GM23248 (cell line): Measurements from ENCODE around the gene MAPK8IP2. TPM values are rescaled to one million over a fixed set of nuclear protein-coding genes. Genes with fewer than 3 reads are reported as not detected.
A peak's percentile ranks its signal among the peaks of the same experiment; 100 is the strongest.

Experiments
- DNase-seq: peaks from one replicate; pipeline ENCODE4 v3.0.0-alpha.2; 2015
- H2AFZ ChIP-seq: fragments of 200-600 bp; sonication (generic); 2 replicates; pipeline ENCODE4 v1.6.1; 2016; ENCODE audit warnings: antibody characterized with exemption
- H3F3A ChIP-seq: fragments of 200-600 bp; sonication (generic); 2 replicates; pipeline ENCODE4 v1.6.1; 2016; ENCODE audit warnings: mild to moderate bottlenecking, antibody characterized with exemption, mixed run types; ENCODE audit not compliant: insufficient read depth
- H3K27ac ChIP-seq: fragments of 200-600 bp; sonication (generic); 2 replicates; pipeline ENCODE4 v1.5.1; 2016; ENCODE audit warnings: mild to moderate bottlenecking
- H3K27me3 ChIP-seq: fragments of 200-600 bp; sonication (generic); replicated peaks from 2 replicates; pipeline ENCODE4 v1.6.1; 2016; ENCODE audit warnings: mild to moderate bottlenecking; ENCODE audit not compliant: insufficient read depth
- H3K36me3 ChIP-seq: fragments of 200-600 bp; sonication (generic); 2 replicates; pipeline ENCODE4 v1.6.1; 2016; ENCODE audit warnings: low read depth, mild to moderate bottlenecking
- H3K4me1 ChIP-seq: fragments of 200-600 bp; sonication (generic); 2 replicates; pipeline ENCODE4 v1.6.1; 2016; ENCODE audit warnings: mild to moderate bottlenecking; ENCODE audit not compliant: insufficient read depth
- H3K4me2 ChIP-seq: fragments of 200-600 bp; sonication (generic); one replicate; pipeline ENCODE4 v1.6.1; 2016; ENCODE audit warnings: mild to moderate bottlenecking; ENCODE audit not compliant: unreplicated experiment
- H3K4me3 ChIP-seq: fragments of 200-600 bp; sonication (generic); 2 replicates; pipeline ENCODE4 v1.5.1; 2016; ENCODE audit warnings: mild to moderate bottlenecking
- H3K79me2 ChIP-seq: fragments of 200-600 bp; sonication (generic); 2 replicates; pipeline ENCODE4 v1.6.1; 2016; ENCODE audit warnings: mild to moderate bottlenecking; ENCODE audit not compliant: insufficient read depth
- H3K9ac ChIP-seq: fragments of 200-600 bp; sonication (generic); 2 replicates; pipeline ENCODE4 v1.6.1; 2016; ENCODE audit warnings: mild to moderate bottlenecking
- H3K9me2 ChIP-seq: fragments of 200-600 bp; sonication (generic); 2 replicates; pipeline ENCODE4 v1.6.1; 2016; ENCODE audit warnings: mixed run types, mild to moderate bottlenecking, moderate library complexity; ENCODE audit not compliant: insufficient read depth
- H3K9me3 ChIP-seq: fragments of 200-600 bp; sonication (generic); one replicate; pipeline ENCODE4 v1.6.1; 2017; ENCODE audit warnings: low read depth
- H4K20me1 ChIP-seq: fragments of 200-600 bp; sonication (generic); 2 replicates; pipeline ENCODE4 v1.6.0; 2016; ENCODE audit not compliant: insufficient read depth
- EZH2 ChIP-seq: fragments of 200-600 bp; sonication (generic); IDR thresholded peaks from 2 replicates; pipeline ENCODE4 v1.6.1; 2018; ENCODE audit warnings: antibody characterized with exemption, mild to moderate bottlenecking; ENCODE audit not compliant: insufficient read depth, poor library complexity, severe bottlenecking
- EZH2phosphoT487 ChIP-seq: fragments of 200-600 bp; sonication (generic); IDR thresholded peaks from 2 replicates; pipeline ENCODE4 v1.6.1; 2018; ENCODE audit warnings: antibody characterized with exemption, moderate library complexity, mild to moderate bottlenecking, low read depth; ENCODE audit not compliant: insufficient read depth
- WGBS, 2 experiments: methylation state at CpG; one replicate each; pipeline ENCODE4 v1.1.6; 2015 to 2017; ENCODE audit warnings: low lambda C conversion rate in 2 of 2, low coverage in 1 of 2; ENCODE audit errors: missing lambda C conversion rate in 2 of 2; 5-methylcytosine and 5-hydroxymethylcytosine counted together
- in situ Hi-C: fragments of 300-500 bp; cut with MboI; formaldehyde crosslinking; loops from 2 replicates; pipeline ENCODE4 v1.15.0; 2020
- polyA plus RNA-seq: library from polyadenylated mRNA; unstranded; fragments of >200 nt; fragmentation: Nextera tagmentation; extraction: Ambion mirVana; gene quantifications from 2 replicates; pipeline ENCODE4 v1.2.1, GENCODE V29; 2016
- total RNA-seq: library from RNA; depleted of rRNA; stranded (reverse); fragments of >200 nt; shearing (Covaris generic); gene quantifications from 2 replicates; pipeline ENCODE4 v1.2.3, GENCODE V29; 2014

MAPK8IP2 gene
- total and polyA plus RNA-seq, 2 experiments from 2014 or later = 0.06 TPM; not detected in 1

DNA sequence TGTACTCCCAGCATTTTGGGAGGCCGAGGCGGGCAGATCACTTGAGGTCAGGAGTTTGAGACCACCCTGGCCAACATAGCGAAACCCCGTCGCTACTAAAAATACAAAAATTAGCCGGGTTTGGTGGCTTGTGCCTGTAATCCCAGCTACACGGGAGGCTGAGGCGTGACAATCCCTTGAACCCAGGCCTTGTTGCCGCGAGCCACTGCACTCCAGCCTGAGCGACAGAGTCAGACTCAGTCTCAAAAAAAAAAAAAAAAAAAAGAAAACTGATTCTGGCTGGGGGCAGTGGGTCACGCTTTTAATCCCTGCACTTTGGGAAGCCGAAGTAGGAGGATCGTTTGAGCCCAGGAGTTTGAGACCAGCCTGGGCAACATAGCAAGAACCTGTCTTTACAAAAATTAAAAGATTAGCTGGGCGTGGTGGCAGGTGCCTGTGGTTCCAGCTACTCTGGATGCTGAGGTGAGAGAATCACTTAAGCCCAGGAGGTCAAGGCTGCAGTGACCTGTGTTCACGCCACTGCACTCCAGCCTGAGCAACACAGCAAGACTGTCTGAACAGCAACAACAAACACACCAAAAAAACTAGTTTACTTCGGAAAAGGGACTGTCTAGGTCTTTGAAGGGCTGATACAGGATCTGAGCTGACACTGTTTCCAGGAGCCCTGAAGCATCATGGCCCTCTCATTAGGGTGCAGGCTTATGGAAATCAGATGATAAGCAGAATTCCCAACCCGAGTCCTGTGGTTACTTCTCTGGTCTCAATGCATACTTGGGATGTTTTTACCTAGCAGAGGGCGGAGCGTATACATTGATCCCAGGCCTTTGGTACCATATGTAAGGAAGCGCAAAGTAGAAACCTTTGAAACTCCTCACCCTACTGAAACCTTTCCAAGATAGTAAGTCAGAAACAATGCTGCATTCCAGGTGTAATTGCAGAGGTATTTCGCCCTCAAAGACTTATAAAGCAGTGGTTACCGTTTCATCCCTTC lies 16.2 kb upstream of the MAPK8IP2 start:
- TF ChIP-seq EZH2phosphoT487 = no peak
- TF ChIP-seq EZH2 = no peak
- Histone ChIP-seq H4K20me1 (no peaks in the 10 kb centered on the region), H3K9me2 (no peaks in the 10 kb centered on the region), H3K36me3 (no peaks in the 10 kb centered on the region), H3K9me3 (no peaks in the 10 kb centered on the region), H3K9ac (peak overlapping the region; percentile 96; the same call in 1 of the 2 replicates), H3F3A (no peaks in the 10 kb centered on the region), H3K4me2 (no peak overlapping the region), H3K4me3 (no peak overlapping the region), H3K4me1 (peaks cover 9% of the 10 kb centered on the region; the same call in 1 of the 2 replicates), H3K27ac (no peak overlapping the region), H3K79me2 (peaks cover 10% of the 10 kb centered on the region), H3K27me3 (no peaks in the 10 kb centered on the region), H2AFZ (no peak overlapping the region)
- in situ Hi-C loops = no loop called here
- DNase-seq = no peak
- WGBS, 2 experiments = 94 to 96% methylated on average over 23 of the region's 23 CpGs

- no peak overlapping the region for H2AFZ ChIP-seq
- no peak overlapping the region for H3K9ac ChIP-seq
- H4K20me1 ChIP-seq = no peaks in the 10 kb centered on the region
- no peaks in the 10 kb centered on the region for H3K9me2 ChIP-seq
- DNase-seq = no peak
- no peak overlapping the region for H3K4me3 ChIP-seq
- H3K27ac ChIP-seq = no peak overlapping the region
- TF ChIP-seq EZH2phosphoT487 = no peak
- TF ChIP-seq EZH2 = no peak
- no peaks in the 10 kb centered on the region for H3K27me3 ChIP-seq
- in situ Hi-C loops = no loop called here
- H3K4me1 ChIP-seq = peaks cover 9% of the 10 kb centered on the region; the same call in 1 of the 2 replicates
- no peaks in the 10 kb centered on the region for H3K36me3 ChIP-seq
- 71 to 72% methylated on average over 3 of the region's 3 CpGs for WGBS, 2 experiments
- H3K79me2 ChIP-seq = peaks cover 10% of the 10 kb centered on the region
- no peak overlapping the region for H3K4me2 ChIP-seq
- no peaks in the 10 kb centered on the region for H3K9me3 ChIP-seq
- no peaks in the 10 kb centered on the region for H3F3A ChIP-seq
Observed at GRCh38 chr22:50585238-50585637, 15.4 kb upstream of the MAPK8IP2 start.

- in situ Hi-C loops = no loop called here
- no peaks in the 10 kb centered on the region for H3K9me3 ChIP-seq
Observed at GRCh38 chr22:50585781-50586180, 14.8 kb upstream of the MAPK8IP2 start.

DNA sequence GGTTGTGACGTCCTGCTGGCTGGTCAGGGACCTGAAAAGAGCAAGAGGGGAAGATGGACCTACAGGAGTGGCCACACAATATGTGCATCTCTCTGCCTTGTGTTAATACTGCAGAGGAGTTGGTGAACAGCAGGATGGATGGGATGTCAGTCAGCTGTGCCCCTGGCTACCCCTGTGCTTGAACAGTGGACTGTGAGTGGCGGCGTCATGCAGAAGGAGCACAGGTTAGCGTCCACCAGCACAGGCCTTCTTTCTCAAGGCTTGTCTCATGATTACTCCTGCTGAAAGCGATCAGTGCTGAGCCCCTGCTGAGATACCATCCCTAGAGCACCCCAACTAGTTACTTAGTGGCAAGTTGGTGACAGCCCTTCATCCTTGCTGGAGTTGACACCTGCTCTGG lies 14.2 kb upstream of the MAPK8IP2 start:
- no peak overlapping the region for H3K27ac ChIP-seq
- no peak overlapping the region for H3K9ac ChIP-seq
- no peak for DNase-seq
- no peak overlapping the region for H3K4me2 ChIP-seq
- H2AFZ ChIP-seq = no peak overlapping the region
- H3K27me3 ChIP-seq = no peaks in the 10 kb centered on the region
- no peaks in the 10 kb centered on the region for H3F3A ChIP-seq
- in situ Hi-C loops = no loop called here
- H3K36me3 ChIP-seq = no peaks in the 10 kb centered on the region
- TF ChIP-seq EZH2 (no peak), EZH2phosphoT487 (no peak)
- no peaks in the 10 kb centered on the region for H3K9me3 ChIP-seq
- WGBS, 2 experiments = 75 to 78% methylated on average over 5 of the region's 5 CpGs
- peaks cover 7% of the 10 kb centered on the region for H3K79me2 ChIP-seq
- H3K4me3 ChIP-seq = no peak overlapping the region
- H4K20me1 ChIP-seq = no peaks in the 10 kb centered on the region
- H3K4me1 ChIP-seq = peaks cover 9% of the 10 kb centered on the region; the same call in 1 of the 2 replicates
- H3K9me2 ChIP-seq = no peaks in the 10 kb centered on the region

More at GRCh38 chr22:50585781-50586180, 14.8 kb upstream of the MAPK8IP2 start:
- no peaks in the 10 kb centered on the region for H3K36me3 ChIP-seq
- H2AFZ ChIP-seq = no peak overlapping the region
- H4K20me1 ChIP-seq = no peaks in the 10 kb centered on the region
- H3K9ac ChIP-seq = no peak overlapping the region
- no peak overlapping the region for H3K27ac ChIP-seq
- whole genome bisulfite sequencing, 2 experiments = 78% methylated on average over 8 of the region's 8 CpGs
- DNase-seq = no peak
- H3F3A ChIP-seq = no peaks in the 10 kb centered on the region
- TF ChIP-seq EZH2phosphoT487 (no peak), EZH2 (no peak)
- H3K79me2 ChIP-seq = peaks cover 10% of the 10 kb centered on the region
- H3K9me2 ChIP-seq = no peaks in the 10 kb centered on the region
- no peak overlapping the region for H3K4me2 ChIP-seq
- no peak overlapping the region for H3K4me3 ChIP-seq
- peaks cover 9% of the 10 kb centered on the region; the same call in 1 of the 2 replicates for H3K4me1 ChIP-seq
- no peaks in the 10 kb centered on the region for H3K27me3 ChIP-seq
